ENCODE data around the gene MERTK.
"Not testable (repeated sequence)": the region's sequence is repeated elsewhere in the genome, so short reads cannot be mapped to it uniquely, and the experiment has no call there.

The MERTK gene

GRCh38 chr2:111897924-111898702, at the start of gene MERTK:
MERTK (plus strand) TSS chr2:111898607; CDS start chr2:111898736, 129 bp downstream.
- peak; percentile 95 for DNase-seq (ENCODE audit: low spot score)

GRCh38 chr2:111850646-111851045, 47.8 kb upstream of the MERTK start:
- DNase-seq (ENCODE audit: low spot score) = not testable (repeated sequence)

DNA sequence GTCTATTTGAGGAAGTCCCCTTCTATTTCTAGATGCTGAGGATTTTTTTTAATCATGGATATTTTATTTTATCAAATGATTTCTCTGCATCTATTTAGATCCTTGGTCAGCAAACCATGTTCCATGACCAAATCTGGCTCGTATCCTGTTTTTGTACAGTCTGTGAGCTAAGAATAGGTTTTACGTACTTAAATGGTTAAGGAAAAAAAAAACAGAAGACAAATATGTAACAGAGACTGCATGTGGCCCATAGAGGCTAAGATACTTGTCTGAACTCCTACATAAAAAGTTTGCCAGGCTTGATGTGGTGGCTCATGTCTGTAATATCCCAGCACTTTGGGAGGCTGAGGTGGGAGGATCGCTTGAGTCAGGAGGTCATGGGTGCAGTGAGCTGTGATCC, 45.9 kb upstream of the MERTK start:
- DNase-seq (ENCODE audit: low spot score) = not testable (repeated sequence)

DNA sequence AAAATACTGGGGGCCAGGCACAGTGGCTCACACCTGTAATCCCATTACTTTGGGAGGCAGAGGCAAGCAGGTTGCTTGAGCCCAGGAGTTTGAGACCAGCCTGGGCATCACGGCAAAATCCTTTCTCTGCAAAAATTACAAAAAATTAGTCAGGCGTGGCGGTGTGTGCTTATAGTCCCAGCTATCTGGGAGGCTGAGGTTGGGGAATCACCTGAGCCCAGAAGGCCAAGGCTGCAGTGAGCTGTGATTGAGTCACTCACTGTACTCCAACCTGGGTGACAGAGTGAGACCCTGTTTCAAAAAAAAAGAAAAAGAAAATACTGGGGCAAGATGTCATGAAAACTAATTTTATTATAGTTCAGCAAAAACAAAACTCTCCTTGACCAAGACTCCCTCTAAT, 38.4 kb upstream of the MERTK start:
- not testable (repeated sequence) for DNase-seq (ENCODE audit: low spot score)

GRCh38 chr2:111865124-111865523, 33.3 kb upstream of the MERTK start:
- DNase-seq (ENCODE audit: low spot score) = not testable (repeated sequence)

DNA sequence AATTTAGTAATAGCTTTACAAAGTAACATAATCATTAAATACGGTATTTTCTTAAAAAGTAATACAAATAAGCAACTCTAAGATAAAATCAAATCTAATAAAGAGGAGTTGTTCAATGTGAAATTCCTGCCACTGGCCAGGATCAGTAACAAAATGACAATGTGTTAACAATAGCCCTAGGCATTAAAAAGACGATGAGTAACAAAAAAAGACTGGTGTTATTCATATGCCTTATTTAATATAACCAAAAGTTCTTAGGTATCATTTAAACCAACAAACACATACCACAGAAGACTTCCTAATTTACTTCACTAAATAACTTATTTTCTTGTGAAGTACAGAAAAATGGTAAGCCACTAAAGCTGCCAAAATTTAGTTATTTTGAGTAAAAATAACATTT, 25.6 kb upstream of the MERTK start:
- not testable (repeated sequence) for DNase-seq (ENCODE audit: low spot score)

- DNase-seq (ENCODE audit: low spot score) = peak; percentile 90
These were observed 14.5 kb upstream of the MERTK start, which contains the start of gene ANAPC1 for GRCh38 chr2:111883661-111884591. ANAPC1 (minus strand) TSS chr2:111884193; CDS start chr2:111880825, 3,368 bp downstream.

GRCh38 chr2:111884592-111884964, 13.8 kb upstream of the MERTK start:
- DNase-seq (ENCODE audit: low spot score) = no peak

DNA sequence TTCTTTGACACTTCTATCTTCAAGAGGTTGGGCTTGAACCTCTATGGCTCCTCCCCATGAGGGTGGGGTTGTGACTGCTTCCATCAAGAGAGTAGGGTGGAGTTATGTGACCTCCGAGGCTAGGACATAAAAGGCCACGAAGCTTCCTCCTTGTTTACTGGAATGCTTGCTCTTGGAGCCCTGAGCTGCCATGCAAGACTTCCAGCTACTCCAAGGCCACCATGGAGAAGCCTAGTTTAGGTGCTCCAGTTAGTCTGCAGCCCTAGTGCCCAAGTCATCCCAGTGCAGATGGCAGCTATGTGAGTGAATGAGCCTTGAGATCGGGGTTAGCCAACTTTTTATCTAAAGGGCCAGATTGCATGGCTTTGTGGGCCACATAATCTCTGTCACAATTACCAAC, 2.4 kb upstream of the MERTK start:
- DNase-seq (ENCODE audit: low spot score) = no peak

- no peak for DNase-seq (ENCODE audit: low spot score)
These were observed 1.8 kb upstream of the MERTK start for GRCh38 chr2:111896576-111896975.

- no peak for DNase-seq (ENCODE audit: low spot score)
These were observed 830 bp upstream of the MERTK start for GRCh38 chr2:111897630-111897923.

DNA sequence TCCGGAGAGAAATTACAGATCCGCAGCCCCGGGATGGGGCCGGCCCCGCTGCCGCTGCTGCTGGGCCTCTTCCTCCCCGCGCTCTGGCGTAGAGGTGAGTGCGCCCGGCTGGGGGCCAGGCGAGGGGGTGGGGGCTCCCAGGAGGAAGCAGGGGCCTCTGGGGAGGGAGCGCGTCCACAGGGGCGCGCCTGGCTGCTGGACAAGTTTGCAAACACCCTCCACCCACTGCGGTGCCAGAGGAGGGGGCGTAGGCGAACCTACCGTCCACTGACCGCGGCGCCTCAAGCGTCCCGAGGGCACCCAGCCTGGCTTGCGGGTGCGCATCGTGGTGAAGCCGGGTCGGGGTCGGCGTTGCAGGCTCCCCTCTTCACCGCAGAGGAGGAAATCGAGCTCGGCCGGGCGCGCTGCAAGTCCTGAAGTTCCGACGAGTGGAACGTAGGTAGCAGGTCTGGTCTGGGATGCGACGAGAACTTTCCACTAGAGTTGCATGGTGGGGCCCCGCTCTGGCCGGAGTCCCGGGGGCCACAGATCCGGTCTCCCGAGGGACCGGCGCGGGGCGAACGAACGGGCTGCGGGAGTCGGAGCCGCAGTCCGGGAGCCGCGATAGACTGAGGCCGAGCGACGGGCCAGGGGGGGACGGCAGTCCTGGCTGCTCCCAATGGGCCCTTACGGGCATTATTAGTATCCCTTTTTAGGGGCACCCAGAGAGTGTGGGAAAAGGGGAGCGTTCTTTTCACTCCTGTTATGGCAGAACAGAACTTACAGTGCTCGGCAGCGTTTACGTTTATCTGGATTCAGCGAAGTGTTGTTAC, 502 bp downstream of the MERTK start:
- DNase-seq (ENCODE audit: low spot score) = no peak

DNA sequence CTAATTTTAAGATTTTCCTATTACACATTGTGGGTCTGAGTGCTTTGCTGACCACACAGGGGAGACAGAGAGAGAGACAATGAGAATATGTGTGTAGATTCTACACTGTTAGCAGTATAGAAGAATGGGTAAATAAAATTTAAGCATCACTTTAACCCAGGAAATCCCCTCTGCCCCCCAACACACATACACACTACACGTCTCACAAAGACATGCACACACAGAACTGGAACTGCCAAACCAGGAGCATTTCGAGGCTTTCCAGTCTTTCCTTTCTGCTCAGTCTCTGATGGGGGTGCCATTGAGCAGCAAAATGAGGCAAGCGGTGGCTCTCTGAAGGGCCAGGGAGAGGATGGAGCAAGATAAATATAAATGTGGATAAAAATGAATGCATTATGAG, 2.5 kb downstream of the MERTK start:
- no peak for DNase-seq (ENCODE audit: low spot score)

DNA sequence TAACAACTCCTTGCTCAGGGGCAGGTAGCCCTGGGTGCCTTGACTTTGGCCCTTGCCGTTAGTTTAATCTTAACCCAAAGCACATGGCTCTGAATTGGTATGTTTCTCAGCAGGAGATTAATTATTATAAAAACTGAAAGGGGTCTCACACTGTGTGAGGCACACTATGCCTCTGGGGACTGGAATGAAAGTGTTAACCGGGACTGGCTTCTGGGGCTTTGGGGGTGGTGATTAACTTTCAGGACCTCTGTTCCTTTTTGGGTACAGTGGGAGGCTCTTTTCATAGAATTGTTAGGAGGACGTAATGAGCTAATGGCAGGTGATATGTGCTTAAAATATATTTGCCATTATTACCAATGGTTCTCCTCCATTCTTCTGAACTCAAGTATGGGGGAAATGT, 5.1 kb downstream of the MERTK start:
- peak; percentile 10 for DNase-seq (ENCODE audit: low spot score)

DNA sequence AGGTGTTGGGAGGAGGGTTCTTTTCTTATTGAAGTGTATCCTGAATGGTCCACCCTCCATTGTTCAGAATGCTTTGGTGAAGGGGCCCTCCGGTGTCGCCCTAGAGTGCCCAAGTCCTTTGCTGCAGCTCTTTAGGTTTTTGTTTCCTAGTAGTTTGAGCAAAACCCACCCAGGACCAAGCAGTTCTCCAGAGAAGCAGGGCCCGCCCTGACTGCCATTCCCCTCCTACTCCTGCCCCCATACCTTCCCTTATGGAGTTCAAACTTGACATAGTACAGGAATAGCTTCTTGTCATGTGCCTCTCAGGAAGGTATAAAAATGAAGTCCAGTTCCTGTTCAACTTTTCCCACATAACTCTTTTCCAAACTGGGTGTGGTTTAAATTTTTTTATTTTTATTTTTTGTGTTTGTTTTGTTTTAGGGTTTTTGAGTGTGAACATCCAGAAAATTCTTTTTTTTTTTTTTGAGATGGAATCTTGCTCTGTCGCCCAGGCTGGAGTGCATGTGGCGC, 5.6 kb downstream of the MERTK start:
- no peak for DNase-seq (ENCODE audit: low spot score)

DNA sequence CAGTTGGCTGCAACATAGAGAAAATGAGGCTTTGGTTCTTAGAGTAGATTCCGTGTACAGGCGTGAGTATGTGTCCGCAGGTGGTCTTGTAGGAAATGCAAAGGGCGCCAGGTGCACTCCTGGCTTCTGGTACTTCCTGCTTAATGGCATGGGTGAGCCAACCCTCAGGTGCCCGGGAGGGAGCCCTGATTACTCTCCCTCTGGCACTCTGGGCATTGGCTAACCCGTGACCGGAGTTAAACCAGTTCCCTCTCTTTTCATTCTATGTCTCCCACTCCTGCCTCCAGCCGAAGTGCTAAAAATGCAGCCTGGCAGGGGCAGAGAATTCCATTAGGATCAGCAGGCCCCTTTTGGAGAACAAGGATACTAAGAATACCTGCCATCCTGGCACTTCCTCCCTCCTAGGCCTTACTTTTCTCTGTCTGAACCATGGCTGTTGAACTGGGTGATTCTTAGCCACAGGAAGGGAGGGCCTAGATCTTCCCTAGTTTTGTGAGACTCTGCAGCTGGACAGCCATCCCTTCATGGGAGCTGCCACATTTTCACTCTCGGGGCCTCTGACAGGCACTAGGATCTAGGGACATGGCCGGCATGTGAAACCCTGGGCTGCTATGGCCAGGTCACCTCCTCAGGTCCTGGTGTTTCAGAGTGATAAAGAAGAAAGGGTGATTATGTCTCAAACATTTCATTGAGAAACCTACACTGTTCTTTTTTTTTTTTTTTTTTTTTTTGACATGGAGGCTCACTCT, 6.5 kb downstream of the MERTK start:
- no peak for DNase-seq (ENCODE audit: low spot score)

DNA sequence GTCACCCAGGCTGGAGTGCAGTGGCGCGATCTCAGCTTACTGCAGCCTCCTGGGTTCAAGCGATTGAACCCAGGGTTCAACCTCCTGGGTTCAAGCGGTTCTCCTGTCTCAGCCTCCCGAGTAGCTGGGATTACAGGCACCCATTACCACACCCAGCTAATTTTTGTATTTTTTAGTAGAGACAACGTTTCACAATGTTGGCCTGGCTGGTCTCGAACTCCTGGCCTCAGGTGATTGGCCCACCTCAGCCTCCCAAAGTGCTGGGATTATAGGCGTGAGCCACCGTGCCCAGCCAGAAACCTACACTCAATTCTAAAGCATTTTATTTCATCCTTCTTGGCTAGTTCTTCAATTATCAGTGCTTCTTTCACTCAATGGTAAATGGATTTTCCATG, 7.1 kb downstream of the MERTK start:
- not testable (repeated sequence) for DNase-seq (ENCODE audit: low spot score)

DNA sequence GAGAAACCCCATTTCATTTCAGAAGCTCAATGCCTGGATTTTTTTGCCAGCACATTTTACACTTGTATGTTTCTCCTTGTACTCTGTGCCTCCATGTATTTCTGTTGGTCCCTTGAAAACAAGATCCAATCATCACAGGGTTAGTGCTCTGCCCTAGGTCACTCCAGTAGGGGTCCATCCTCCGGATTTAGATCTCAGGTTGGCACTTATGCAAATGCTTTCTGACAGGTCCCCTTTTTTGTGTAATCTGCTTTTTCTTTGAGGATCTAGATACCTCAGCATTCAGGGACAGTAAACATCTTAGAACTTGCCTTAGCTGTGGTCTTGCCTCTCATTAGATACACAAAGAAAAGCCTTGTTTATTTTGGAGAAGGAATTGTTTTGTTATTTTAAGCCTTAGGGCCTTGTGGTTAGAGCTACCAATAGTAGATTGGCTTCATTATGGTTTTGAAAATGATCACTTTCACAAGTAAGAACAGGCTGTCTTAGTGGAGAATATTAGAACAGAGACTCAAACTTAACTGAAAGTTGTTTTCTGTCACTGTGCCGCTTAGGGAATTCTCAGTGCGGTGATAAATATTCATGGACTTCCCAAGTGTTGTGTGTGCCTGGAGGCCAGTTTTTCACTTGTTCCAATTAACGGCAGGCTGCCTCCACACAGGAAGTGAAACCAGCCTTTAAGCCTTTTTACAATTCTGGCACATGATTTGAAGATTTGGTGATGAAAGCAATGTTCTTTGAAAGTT, 7.8 kb downstream of the MERTK start:
- DNase-seq (ENCODE audit: low spot score) = no peak

DNA sequence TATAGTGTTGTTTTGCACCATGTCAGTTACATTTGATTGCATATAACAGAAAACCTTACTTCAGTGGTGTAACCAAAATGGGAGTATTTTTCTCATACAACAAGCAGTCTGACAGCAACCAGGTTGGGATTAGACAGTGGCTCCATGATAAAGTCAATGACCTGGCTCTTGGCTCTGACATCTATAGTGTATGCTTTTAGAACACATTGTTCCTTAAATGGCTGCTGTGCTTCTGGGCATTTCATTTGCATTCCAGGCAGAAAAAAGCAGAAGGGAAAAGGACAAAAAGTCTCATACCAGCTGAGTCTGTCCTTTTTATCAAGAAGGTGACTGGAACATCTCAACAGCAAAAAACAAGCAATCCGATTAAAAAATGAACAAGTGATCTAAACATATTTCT, 10.2 kb downstream of the MERTK start:
- no peak for DNase-seq (ENCODE audit: low spot score)

DNA sequence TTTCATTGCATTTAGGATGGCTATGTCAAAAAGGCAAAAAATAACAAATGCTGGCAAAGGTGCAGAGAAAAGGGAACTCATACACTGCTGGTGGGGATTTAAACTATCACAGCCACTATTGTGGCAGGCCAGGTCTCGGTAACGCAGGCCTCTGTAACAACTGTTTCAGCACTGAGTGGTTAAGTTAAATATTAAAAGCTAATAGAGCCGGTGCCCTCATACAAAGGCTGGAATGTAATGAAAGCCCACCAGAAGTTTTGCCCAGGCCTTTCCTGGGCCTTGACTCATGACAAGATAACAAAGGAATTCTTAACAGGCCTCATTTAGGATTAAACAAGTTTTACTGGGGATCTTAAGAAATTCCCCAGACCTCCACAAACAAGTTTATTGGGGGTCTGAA, 10.7 kb downstream of the MERTK start:
- DNase-seq (ENCODE audit: low spot score) = no peak

GRCh38 chr2:111909997-111910396, 11.6 kb downstream of the MERTK start:
- not testable (repeated sequence) for DNase-seq (ENCODE audit: low spot score)
